Measurements from ENCODE around the gene CFB. TPM values are rescaled to one million over a fixed set of nuclear protein-coding genes. Genes with fewer than 3 reads are reported as not detected.

CFB gene
- total RNA-seq, 1 donor from 2014 or later, result 476 TPM

DNA sequence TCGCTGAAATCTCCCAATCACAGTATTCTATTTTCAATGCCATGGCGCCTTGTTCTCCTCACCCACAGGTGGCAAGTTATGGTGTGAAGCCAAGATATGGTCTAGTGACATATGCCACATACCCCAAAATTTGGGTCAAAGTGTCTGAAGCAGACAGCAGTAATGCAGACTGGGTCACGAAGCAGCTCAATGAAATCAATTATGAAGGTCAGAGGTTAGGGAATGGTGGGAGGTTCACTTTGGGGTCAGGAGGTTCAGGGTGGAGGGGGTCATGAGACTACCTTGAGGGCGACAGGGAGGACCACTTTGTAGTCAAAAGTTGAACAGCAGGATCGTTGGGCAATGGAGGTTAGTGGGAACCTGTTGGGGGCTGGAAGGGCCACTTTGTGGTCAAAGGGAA lies 2.4 kb downstream of the CFB start:
- DNase-seq (ENCODE audit: low spot score), result no peak

DNA sequence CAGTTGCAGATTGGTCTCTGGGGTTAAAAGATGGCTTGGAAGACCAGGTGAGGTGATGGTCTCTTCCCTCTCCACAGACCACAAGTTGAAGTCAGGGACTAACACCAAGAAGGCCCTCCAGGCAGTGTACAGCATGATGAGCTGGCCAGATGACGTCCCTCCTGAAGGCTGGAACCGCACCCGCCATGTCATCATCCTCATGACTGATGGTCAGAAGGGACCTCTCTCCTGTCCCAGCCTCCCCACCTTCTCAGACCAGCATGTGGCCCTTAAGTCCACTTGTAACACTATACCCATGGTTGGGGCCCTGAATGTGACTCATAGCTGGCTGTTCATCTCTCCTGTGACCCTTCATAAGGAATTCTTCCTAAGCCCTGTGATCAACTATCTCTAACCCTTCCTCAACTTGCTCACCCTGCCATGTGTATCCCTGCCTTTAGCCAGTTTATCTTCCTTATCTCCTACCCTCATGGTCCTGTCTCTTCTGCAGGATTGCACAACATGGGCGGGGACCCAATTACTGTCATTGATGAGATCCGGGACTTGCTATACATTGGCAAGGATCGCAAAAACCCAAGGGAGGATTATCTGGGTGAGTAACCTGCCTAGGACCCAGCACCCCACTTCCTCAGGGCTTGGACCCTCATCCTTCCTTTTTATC lies 3.0 kb downstream of the CFB start:
- DNase-seq (ENCODE audit: low spot score), result no peak

DNA sequence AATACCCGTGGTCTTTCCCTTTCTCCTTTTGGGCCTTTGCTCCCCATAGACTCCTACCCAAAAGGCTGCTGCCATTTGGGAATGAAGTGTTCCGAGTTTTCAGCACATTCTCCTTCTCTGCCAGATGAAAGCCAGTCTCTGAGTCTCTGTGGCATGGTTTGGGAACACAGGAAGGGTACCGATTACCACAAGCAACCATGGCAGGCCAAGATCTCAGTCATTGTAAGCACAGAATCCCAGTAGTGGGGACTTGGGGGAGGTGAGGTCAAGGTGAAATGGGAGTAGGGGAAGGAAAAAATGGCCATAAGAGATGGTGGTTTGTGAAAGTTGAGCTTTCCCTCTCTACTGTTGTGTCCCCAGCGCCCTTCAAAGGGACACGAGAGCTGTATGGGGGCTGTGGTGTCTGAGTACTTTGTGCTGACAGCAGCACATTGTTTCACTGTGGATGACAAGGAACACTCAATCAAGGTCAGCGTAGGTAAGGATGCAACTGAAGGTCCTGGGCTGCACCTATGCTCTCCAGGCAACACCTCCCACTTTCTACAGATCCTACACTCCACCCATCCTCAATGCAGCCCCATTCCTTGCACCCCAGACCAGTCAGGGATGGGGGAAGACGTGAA lies 4.1 kb downstream of the CFB start:
- DNase-seq (ENCODE audit: low spot score), result no peak

DNA sequence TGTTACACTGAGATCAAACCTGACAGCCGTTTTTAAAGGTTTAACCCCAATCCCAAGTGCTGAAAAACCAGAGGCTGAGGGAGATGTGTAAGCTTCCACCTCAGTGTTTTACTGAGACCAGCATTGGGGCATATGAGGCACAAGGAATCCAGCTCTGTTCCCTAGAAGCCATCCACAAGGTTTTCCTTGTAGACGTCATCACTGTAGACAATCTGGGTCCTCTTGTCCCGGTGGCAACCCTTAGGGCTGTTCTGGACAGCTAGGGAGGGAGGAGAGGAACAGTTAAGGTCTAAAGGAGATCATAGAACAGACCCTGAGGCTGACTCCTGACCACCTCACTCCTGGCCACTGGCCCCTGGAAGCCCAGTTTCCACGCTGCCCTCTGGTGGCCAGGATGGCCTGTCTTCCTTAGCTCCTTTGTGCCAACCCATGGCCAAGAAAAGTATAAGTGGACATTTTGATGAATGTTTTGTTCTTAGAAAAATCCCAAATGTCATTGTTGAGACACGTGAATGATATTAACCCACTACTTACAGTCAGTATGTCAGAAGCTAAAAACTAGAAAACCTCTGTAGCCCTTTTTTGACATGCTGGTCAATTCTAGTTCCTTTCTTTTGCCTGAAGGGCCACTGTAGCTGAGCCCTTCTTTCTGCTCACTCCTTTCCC lies 6.4 kb downstream of the CFB start:
- DNase-seq (ENCODE audit: low spot score), result peak; percentile 65

DNA sequence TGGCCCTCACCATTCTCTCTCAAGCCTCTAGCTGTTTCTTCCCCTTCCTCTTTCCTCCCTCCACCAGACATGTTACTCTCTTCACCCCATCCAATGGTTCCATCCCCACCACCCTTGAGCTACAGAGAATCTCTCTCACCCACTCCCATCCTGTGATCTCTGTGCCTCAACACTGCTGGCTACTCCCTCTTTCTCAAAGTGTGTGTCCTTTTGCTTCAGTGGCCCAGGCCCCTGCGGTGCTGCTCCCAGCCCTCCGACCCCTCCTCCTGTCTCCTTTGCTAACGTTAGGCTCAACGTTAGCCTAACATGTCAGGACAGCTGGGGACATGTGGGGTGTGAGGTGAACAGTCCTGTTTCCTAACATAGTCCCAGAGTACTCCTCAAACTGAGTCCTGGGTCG lies 7.0 kb downstream of the CFB start:
- no peak for DNase-seq (ENCODE audit: low spot score)

- no peak for DNase-seq (ENCODE audit: low spot score)
These were observed 8.6 kb downstream of the CFB start for GRCh38 chr6:31954511-31954910.

GRCh38 chr6:31956796-31957195 lies 10.9 kb downstream of the CFB start:
- DNase-seq (ENCODE audit: low spot score), result no peak

DNA sequence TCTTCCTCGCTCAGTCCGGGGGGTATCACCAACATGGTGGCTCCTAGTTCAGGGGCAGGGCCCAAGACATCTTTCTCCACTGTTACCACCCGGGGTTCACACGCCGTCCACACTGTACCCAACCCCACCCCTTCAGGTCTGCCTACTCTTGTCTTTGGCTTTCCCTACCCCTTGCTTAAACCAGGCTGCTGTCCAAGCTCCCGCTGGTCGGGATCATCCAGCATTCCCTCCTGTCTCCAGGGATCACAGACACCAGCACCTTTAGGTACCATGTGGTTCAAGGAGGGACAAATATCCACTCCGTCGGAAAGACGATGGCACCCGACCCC lies 12.5 kb downstream of the CFB start:
- DNase-seq (ENCODE audit: low spot score), result no peak

GRCh38 chr6:31958741-31959739 lies 13.1 kb downstream of the CFB start, which contains the start of the genes NELFE and SKIC2:
NELFE (minus strand) TSS chr6:31958971; CDS start chr6:31958446, 525 bp downstream.
SKIC2 (plus strand) TSS chr6:31959175; CDS start chr6:31959193, 18 bp downstream.
- DNase-seq (ENCODE audit: low spot score), result peak; percentile 99

DNA sequence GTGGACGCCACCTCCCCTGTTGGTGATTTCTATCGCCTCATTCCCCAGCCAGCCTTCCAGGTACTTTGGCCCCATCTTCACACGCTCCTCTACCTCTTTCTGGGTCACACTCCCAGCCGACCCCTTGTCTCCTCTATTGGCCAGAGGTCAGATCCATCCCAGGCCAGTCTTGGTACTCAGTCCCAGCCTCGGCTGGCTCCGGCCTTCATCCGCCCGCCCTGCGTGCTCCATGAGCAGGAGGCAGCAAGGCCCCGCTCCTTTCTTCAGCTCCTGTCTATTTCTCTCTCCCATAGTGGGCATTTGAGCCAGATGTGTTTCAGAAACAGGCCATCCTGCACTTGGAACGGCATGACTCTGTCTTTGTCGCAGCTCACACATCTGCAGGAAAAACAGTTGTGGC lies 15.7 kb downstream of the CFB start:
- no peak for DNase-seq (ENCODE audit: low spot score)

DNA sequence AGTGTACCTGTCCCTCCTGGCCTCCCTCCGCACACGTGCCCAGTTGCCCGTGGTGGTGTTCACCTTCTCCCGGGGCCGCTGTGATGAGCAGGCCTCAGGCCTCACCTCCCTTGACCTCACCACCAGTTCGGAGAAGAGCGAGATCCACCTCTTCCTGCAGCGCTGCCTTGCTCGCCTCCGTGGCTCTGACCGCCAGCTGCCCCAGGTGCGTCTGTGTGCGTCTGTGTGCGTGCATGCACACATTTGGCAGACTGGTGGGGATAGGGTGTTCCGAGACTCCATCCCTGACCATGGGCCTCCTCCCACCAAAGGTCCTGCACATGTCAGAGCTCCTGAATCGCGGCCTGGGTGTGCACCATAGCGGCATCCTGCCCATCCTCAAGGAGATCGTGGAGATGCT lies 18.0 kb downstream of the CFB start:
- no peak for DNase-seq (ENCODE audit: low spot score)

GRCh38 chr6:31965700-31966099 lies 19.8 kb downstream of the CFB start:
- no peak for DNase-seq (ENCODE audit: low spot score)

GRCh38 chr6:31966506-31966905 lies 20.6 kb downstream of the CFB start:
- no peak for DNase-seq (ENCODE audit: low spot score)

GRCh38 chr6:31966997-31967925 lies 21.4 kb downstream of the CFB start:
- no peak for DNase-seq (ENCODE audit: low spot score)

DNA sequence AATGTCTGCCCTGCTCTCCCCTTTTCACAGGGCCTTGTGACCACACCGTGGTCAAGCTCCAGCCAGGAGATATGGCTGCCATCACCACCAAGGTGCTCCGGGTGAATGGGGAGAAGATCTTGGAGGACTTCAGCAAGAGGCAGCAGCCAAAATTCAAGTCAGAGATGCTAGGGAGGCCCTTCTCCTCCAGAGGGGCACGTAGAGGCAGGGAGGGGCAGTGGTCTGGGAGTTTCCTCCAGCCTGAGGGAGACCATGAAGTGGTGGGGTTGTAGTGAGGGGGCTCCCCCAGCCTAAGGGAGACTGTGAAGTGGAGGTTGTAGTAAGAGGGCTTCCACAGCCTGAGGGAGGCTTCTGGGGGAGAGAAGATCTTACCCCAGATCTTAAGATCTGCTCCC lies 22.0 kb downstream of the CFB start:
- DNase-seq (ENCODE audit: low spot score), result no peak

- no peak for DNase-seq (ENCODE audit: low spot score)
These were observed 22.4 kb downstream of the CFB start for GRCh38 chr6:31968326-31968725.

DNA sequence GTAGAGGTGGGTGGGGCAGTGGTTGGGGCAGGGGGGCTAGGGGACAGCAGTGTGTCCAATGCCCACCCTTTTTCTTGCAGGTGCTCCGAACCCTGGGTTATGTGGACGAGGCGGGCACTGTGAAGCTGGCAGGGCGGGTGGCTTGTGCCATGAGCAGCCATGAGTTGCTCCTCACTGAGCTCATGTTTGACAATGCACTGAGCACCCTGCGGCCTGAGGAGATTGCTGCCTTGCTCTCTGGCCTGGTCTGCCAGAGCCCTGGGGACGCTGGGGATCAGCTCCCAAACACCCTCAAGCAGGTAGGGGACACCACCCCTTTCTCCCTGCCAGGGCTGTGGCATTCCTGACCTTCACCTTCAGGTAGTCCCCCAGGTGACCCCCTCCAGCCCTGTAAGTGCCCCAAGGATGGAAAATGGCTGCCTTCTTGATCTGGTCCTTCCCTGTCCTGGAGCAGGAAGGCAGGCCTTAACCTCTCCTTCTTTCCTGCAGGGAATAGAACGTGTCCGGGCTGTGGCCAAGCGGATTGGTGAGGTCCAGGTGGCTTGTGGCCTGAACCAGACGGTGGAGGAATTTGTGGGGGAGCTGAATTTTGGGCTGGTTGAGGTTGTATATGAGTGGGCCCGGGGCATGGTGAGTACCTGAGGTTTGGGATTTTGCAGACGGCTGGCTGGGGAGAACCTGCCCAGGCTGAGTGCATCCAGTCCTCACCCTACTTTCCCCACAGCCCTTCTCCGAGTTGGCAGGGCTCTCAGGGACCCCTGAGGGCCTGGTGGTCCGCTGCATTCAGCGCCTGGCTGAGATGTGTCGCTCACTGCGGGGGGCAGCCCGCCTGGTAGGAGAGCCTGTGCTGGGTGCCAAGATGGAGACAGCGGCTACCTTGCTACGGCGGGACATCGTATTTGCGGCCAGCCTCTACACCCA lies 23.2 kb downstream of the CFB start:
- DNase-seq (ENCODE audit: low spot score), result no peak

DNA sequence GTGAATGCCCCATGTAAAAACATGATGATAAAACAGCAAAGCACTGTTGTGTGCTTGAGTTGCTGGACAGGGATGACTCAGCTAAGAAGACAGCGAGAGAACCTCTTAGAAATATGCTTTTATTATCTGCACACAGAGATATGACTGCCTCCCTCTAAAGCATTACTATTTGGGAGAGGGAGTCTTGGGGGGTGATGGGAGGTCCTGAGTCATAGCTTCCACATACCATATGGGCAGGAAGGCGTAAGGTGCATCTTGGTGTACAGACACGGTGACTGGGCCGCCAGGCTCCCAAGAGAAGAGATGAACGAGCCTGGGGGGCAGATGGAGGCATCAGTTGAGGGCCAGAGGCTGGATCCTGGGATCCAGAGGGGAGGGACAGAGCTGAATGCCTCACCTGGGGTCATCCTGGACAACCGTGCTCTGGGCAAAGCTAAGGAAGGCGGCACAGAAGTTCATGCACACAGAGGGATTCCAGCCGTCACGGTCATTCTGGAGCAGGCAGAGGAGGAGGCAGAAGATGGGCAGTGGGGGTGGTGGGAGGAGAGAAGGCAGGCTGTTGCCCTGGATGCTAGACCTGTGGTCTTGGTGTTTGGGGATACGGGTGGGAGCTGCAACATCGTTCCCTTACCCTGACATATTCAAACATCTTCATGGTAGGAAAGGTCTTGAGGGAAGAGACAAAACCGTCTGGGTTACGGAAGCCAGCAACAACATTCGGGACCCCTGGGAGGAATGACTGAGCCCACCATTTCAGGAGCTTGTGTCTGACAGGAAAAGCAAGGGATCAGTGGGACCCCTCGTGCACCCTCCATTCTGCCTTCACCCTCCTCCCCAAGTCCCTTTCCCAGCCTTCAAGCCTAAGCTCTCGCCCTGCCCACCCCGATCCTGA lies 24.1 kb downstream of the CFB start:
- no peak for DNase-seq (ENCODE audit: low spot score)

Measured in mucosa of gallbladder (tissue), 1 donor.